Glutamatergic neuron (in vitro differentiated cells): Measurements from ENCODE around the gene SMARCA2. TPM values are rescaled to one million over a fixed set of nuclear protein-coding genes. Genes with fewer than 3 reads are reported as not detected.

Experiments
- DNase-seq: peaks from one replicate; pipeline ENCODE4 v3.0.0; 2022
- H3K27ac Mint-ChIP-seq: one replicate; pipeline ENCODE4 v1.8.0; 2020; ENCODE audit warnings: mild to moderate bottlenecking, mixed read lengths, inconsistent platforms; ENCODE audit not compliant: unreplicated experiment
- H3K27me3 Mint-ChIP-seq: one replicate; pipeline ENCODE4 v1.8.0; 2020; ENCODE audit warnings: mild to moderate bottlenecking, moderate library complexity, mixed read lengths, inconsistent platforms; ENCODE audit not compliant: unreplicated experiment
- H3K36me3 Mint-ChIP-seq: one replicate; pipeline ENCODE4 v1.8.0; 2020; ENCODE audit warnings: mild to moderate bottlenecking, mixed read lengths, inconsistent platforms; ENCODE audit not compliant: unreplicated experiment
- H3K4me1 Mint-ChIP-seq: one replicate; pipeline ENCODE4 v1.8.0; 2020; ENCODE audit warnings: mild to moderate bottlenecking, low read depth, mixed read lengths, inconsistent platforms; ENCODE audit not compliant: unreplicated experiment
- H3K4me3 Mint-ChIP-seq: one replicate; pipeline ENCODE4 v1.8.0; 2020; ENCODE audit warnings: mild to moderate bottlenecking, mixed read lengths, inconsistent platforms; ENCODE audit not compliant: unreplicated experiment
- H3K9me3 Mint-ChIP-seq: one replicate; pipeline ENCODE4 v1.8.0; 2020; ENCODE audit warnings: mild to moderate bottlenecking, moderate library complexity, mixed read lengths, inconsistent platforms; ENCODE audit not compliant: unreplicated experiment
- CTCF ChIP-seq: fragments of 200-600 bp; sonication (generic); IDR thresholded peaks from one replicate; pipeline ENCODE4 v1.5.0; 2021; ENCODE audit not compliant: partially characterized antibody, unreplicated experiment
- total RNA-seq: library from RNA; stranded (reverse); fragmentation: NEBNext Ultra II Directional; extraction: Animal tissue kit (Norgen Biotek cat#: 25700); gene quantifications from one replicate; pipeline ENCODE4 v1.2.1, GENCODE V29; 2021; ENCODE audit not compliant: unreplicated experiment

SMARCA2 gene
- total RNA-seq, 1 donor from 2014 or later: 14.5 TPM

DNA sequence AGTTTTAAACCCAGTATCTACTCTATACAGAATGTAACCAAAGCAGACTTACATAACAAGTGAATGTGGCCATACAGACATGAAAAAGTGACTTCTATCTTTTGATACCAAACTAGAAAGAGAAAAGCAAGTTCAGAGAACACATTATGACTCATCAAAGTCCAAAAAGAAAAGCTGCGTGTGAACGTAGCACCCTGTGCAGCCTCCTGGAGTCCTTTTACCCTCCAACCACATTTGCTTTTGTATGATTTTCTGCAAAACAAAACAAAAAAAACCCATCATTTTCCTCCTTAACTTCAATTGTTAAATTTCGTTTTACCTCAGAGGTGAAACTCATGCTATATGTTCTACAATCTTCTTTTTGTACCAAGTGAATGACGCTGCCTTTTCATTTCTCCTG, 2.8 kb upstream of the SMARCA2 start:
- H3K4me1 Mint-ChIP-seq: no peaks in the 10 kb centered on the region
- no peaks in the 10 kb centered on the region for H3K36me3 Mint-ChIP-seq
- H3K9me3 Mint-ChIP-seq: peaks cover 7% of the 10 kb centered on the region
- DNase-seq: no peak
- H3K4me3 Mint-ChIP-seq: no peak overlapping the region
- H3K27me3 Mint-ChIP-seq: peaks cover 6% of the 10 kb centered on the region
- TF ChIP-seq CTCF: no peak
- no peak overlapping the region for H3K27ac Mint-ChIP-seq

- Mint-ChIP-seq H3K27ac (no peak overlapping the region), H3K4me1 (peaks cover 7% of the 10 kb centered on the region), H3K27me3 (peaks cover 18% of the 10 kb centered on the region), H3K4me3 (peak overlapping the region; percentile 93), H3K36me3 (no peaks in the 10 kb centered on the region), H3K9me3 (peaks cover 13% of the 10 kb centered on the region)
- TF ChIP-seq CTCF: no peak
- no peak for DNase-seq
Observed at GRCh38 chr9:2013743-2014475, 1.2 kb upstream of the SMARCA2 start.

GRCh38 chr9:2015581-2016407, 647 bp downstream of the SMARCA2 start:
- H3K27ac Mint-ChIP-seq: peak overlapping the region; percentile 29
- peaks cover 18% of the 10 kb centered on the region for H3K27me3 Mint-ChIP-seq
- TF ChIP-seq CTCF: no peak
- peak; percentile 67 for DNase-seq
- H3K4me1 Mint-ChIP-seq: peaks cover 7% of the 10 kb centered on the region
- H3K4me3 Mint-ChIP-seq: peak overlapping the region; percentile 93
- peaks cover 13% of the 10 kb centered on the region for H3K9me3 Mint-ChIP-seq
- no peaks in the 10 kb centered on the region for H3K36me3 Mint-ChIP-seq

GRCh38 chr9:2016408-2017330, 1.5 kb downstream of the SMARCA2 start:
- no peak for TF ChIP-seq CTCF
- no peak overlapping the region for H3K27ac Mint-ChIP-seq
- DNase-seq: peak; percentile 54
- H3K9me3 Mint-ChIP-seq: peaks cover 13% of the 10 kb centered on the region
- peaks cover 7% of the 10 kb centered on the region for H3K4me1 Mint-ChIP-seq
- peak overlapping the region; percentile 95 for H3K4me3 Mint-ChIP-seq
- H3K36me3 Mint-ChIP-seq: no peaks in the 10 kb centered on the region
- H3K27me3 Mint-ChIP-seq: peaks cover 15% of the 10 kb centered on the region
